GM19468 (cell line): ENCODE results near the gene GGN.
"Not testable (repeated sequence)": the region's sequence is repeated elsewhere in the genome, so short reads cannot be mapped to it uniquely, and the experiment has no call there.

Experiments
- ATAC-seq: cut with Tn5 transposase; IDR thresholded peaks from one replicate; pipeline ENCODE4 v1.9.1; 2021; ENCODE audit warnings: mild to moderate bottlenecking, moderate library complexity, moderate number of reproducible peaks; ENCODE audit not compliant: unreplicated experiment; ENCODE audit errors: extremely low read depth

The GGN gene

DNA sequence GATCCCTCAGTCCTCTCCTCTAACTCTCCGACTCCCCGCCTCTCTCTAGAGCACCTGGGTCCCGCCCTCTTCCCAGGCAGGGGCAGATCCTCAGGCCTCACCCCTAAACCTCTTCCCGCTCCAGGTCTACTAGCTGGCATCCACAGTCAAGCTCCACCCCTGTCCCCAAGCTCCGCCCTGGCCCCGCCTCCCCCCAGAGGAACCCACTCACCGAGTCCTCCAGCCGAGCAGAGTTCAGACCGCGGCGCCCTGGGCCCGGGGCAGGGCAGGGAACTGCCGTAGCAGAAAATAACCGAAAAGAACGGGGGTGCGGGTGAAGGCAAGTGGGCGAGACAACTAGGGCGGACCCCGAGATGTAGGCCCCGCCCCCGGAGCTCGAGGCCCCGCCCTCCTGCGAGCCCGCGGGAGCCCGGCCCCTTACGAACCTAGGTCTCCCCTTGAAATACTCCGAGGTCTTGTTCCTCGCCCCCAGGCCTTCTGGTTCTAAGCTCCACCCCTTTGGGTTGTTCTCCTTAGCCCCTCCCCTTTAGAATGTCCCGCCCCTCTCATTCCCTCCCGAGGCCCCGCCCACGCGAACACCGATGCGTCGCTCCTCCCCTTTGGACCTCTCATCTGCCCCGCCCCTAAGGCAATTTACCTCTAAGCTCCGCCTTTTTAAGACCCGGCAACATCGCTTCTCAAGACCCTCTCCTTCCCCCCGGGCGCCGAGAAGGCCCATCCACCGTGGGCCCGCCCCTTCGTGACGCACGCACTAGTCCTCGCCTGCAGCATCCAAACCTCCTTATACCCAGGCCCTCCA lies at the start of gene GGN:
TSS of gene GGN (minus strand) at position 485 of the 799 bp plus-strand sequence. CDS start 773 bp downstream, outside the sequence.
- no peak for ATAC-seq

GRCh38 chr19:38437295-38437694 lies 49.5 kb upstream of the GGN start:
- no peak for ATAC-seq

- ATAC-seq, result no peak
These were observed 46.8 kb upstream of the GGN start for GRCh38 chr19:38434549-38435051.

GRCh38 chr19:38433268-38433733 lies 45.5 kb upstream of the GGN start, which contains the start of gene RYR1:
Gene RYR1 (plus strand): TSS chr19:38433691. CDS start chr19:38433830, 139 bp downstream.
- no peak for ATAC-seq

- ATAC-seq, result no peak
These were observed 43.1 kb upstream of the GGN start for GRCh38 chr19:38430931-38431330.

GRCh38 chr19:38429811-38430156 lies 42.0 kb upstream of the GGN start:
- ATAC-seq, result no peak

DNA sequence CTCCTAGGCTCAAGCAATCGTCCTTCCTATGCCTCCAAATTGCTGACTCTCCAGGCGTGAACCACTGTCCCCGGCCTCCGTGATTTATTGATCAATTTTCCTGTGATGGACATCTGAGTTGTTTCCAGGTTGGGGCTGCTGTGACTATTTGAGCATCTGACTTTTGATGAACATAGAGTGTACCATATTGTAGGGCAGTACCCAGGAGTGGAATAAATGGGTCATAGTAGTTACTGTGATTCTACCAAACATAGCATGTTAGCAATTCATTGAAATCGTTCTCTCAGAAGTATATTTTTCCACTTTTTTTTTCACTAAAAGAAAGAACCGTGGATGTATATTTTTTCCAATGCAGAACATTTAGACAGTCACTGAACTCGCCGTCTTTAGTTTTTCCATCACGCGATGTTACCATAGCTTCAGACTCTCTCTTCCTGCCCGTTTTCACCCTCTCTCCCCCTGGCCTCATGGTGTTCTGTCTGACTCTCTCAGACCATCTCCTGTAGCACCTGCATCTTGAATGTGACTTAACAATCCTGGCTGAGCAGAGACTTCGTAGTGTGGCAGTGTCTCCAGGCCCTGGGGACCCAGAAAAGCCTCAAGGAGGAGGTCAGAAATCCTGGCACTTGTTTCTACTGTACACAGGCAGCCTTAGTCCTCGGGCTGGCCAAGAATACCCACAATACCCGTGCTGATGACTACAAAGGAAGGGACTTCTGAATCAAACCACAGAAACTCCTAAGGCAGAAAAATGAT lies 41.4 kb upstream of the GGN start:
- no peak for ATAC-seq

DNA sequence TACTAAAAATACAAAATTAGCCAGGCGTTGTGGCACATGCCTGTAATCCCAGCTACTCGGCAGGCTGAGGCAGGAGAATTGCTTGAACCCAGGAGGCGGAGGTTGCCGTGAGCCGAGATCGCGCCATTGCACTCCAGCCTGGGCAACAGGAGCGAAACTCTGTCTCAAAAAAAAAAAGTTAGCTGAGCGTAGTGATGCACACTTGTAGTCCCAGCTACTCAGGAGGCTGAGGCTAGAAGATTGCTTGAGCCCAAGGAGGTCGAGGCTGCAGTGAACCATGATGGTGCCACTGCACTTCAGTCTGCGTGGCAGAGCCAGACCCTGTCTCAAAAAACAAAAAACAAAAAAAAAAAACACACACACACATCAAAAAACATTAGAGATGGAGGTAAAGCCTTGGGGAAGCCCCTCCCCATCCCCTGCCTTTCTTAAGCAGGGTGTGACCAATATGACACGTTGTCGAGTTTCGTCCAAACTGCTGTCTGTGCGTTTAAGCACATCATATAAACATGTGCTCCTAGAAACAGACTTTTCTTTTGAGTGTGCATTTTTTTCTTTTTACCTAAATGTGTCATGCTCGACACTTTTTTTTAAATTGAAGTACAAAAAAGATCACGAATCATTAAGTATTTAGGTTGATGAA lies 39.3 kb upstream of the GGN start:
- not testable (repeated sequence) for ATAC-seq

GRCh38 chr19:38425810-38426466 lies 38.1 kb upstream of the GGN start, which contains the start of gene RASGRP4:
Gene RASGRP4 (minus strand): TSS chr19:38426219. CDS start chr19:38426091, 128 bp downstream.
- ATAC-seq, result no peak

DNA sequence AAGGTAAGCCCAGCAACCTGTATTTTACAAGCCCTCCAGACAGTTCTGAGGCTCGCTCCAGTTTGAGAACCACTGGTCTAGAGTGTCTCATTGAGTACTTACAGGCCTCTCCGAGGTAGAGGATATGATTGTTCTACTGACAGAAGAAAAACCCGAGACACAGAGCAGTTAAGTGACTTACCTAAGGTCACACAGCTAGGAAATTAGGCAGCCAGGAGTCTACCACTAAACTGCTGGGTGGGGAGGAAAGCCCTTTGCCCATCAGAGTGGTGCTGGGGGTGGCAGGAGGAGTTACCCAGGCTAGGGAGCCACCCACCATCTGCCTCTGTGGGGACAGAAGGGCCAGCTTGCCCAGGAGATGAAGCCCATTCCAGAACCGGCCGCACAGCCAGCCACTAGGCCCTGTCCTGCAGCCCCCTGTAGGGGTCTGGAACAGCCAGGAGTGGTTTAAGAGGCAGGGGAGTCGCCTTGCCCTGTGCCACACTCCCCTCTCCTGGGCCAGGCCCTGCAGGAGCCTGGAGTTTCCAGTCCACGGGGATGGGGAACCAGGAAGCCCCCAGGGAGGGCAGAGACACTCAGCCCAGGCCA lies 37.5 kb upstream of the GGN start:
- no peak for ATAC-seq

GRCh38 chr19:38424272-38424671 lies 36.4 kb upstream of the GGN start:
- ATAC-seq, result no peak

- no peak for ATAC-seq
These were observed 34.6 kb upstream of the GGN start for GRCh38 chr19:38422438-38422837.

- ATAC-seq, result no peak
These were observed 34.0 kb upstream of the GGN start for GRCh38 chr19:38421856-38422255.

- ATAC-seq, result no peak
These were observed 33.1 kb upstream of the GGN start for GRCh38 chr19:38420935-38421334.

DNA sequence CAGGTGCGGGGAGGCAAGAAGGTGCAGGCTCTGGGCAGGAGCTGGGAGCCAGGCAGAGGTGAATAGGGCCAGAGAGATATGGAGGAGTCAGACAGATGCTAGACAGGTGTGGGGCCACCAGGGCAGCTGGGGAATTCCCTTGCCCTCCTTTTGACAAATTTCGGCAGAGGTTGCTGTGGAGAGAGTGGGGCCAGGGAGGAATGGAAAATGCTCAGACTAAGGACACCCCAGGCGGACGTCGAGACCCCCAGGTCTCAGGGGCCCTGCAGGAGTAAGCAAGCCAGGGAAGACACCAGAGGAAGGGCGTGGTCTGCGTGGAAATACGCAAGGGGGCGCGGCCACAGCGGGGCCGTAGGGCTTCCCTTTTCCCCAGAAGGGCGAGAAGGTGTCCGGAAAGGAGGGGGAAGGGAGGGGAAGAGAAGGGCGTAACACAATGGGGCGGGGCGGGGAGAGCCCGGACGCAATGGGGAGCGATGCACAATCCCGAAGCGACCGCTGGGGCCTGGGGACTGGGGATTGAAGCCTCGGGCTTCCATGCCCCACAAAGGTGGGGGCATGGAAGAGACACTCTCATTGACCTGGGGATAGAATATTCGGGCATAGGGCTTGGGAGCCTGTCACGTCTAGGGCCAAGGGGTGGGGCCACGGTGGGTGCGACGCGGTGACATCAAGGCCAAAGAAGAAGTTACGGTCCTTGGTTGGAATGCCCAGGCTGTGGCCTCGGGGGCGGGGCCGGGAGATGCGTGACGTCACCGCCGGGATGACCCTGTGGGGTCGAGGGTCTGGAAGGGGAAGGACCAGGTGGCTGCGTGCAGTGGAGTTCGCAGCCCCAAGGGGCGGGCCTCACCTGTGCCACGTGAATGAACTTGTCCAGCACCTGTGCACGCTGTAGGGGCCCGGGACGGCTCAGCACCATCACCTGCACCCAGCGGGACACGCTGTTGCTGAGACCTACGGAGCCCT lies 30.0 kb upstream of the GGN start:
- ATAC-seq, result no peak

DNA sequence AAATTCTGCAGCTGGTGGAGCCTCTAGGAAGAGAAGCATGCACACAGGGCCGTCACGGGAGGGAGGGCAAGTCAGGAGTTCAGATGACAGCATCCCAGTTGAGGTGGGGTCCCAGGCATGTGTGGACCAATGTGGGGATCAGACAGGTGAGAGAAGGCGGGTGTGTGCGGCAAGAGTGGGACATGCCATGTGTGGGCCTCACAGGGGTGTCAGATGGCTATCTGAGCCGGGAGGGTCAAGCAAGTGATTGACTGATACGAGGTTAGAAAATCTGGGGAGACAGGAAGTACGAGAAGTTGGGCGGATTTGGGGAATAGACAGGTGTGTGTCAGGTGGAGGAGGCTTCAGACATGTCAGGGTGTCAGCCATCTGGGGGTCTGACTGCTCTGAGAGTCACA lies 29.3 kb upstream of the GGN start:
- no peak for ATAC-seq

DNA sequence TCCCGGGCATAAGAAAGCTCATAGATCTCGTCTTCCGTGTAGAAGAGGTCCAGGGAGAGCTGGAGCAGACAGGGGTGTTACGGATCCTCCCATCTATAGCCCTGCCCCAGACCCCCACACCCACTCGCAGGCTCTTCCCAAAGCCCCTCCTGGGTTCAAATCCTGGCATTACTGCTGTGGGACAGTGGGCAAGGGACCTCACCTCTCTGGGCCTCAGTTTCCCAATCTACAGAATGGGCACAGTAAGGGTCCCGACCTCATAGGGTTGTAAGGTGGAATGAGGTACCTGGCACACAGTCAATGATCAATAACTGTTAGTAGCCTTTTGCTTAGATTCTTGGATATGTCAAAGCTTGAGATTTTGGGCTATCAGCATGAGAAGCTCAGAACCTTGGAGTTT lies 25.6 kb upstream of the GGN start:
- no peak for ATAC-seq

DNA sequence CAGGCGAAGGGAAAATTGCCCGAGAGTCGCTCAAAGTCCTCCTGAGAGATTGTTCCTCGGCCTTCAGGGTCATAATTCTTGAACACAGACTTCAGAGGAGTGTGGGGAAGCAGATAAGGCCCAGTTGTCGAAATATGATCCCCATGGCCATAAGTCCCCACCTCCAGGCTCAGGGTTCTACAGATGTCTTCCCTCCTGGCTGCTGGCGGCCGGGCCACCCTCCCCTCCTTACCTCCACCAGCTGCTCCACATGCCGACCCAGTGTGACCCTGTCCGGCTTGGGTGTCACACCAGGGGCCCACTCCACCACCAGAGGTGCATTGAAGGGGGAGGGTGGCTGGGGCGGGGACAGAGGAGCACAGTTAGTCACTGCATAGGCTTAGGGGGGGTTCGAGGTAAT lies 25.1 kb upstream of the GGN start:
- ATAC-seq, result no peak

DNA sequence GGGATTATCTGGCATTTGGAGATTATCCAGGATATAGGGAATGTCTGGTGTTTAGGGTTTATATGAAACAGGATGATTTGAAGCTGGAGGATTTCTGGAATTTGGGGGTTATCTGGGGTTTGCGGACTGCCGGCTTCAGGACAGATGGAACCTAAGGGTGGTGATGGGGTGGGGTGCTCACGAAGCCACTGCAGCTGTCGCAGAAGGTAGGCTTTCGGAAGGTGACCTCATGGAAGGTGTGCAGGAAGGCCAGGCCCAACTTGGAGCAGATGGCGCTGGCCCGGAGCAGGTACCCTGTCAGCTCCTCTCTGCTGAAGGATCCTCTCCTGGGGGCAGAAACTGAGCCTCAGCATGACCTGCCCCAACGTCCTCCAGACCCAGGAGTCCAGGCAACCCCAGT lies 24.7 kb upstream of the GGN start:
- ATAC-seq, result no peak
